ENCODE results near the gene MCU.
"Not testable (repeated sequence)": the region's sequence is repeated elsewhere in the genome, so short reads cannot be mapped to it uniquely, and the experiment has no call there.

The MCU gene

GRCh38 chr10:72852508-72852907, 160.6 kb downstream of the MCU start:
- no peak for DNase-seq

GRCh38 chr10:72855129-72855528, 163.2 kb downstream of the MCU start:
- no peak for DNase-seq

DNA sequence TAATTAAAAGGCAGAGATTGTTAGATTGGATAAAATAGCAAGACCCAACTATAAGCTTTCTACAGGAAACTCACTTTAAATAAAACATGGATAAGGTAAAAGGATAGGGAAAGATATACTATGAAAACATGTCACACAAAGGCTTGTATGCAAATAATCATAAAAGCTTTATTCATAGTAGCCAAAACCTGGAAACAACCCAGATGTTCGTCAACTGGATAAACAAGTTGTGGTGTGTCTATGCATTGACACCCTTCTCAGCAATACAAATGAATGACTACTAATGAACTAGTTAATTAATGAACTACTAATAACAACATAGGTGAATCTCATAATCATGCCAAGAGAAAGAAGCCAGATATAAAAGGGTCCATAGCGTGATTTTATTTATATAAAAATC, 163.8 kb downstream of the MCU start:
- no peak for DNase-seq

DNA sequence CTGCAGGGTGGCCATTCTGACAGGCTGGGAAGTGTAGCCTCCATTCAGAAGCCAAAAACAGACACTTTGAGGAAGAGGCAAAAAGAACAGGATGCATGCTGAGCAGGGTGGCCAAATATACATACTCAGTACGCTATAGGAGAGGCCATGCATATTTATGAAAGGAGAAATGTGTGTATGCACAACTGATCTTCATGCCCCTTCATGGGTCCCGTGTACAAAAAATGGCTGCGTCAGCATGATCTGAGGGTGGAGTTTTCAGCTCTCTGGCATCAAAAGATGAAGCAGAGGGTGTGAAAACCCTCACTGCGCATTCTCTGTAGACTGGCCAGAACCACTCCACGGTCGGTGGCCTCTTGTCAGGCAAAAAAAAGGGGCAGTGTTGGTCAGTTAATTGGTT, 166.1 kb downstream of the MCU start:
- no peak for DNase-seq

GRCh38 chr10:72862957-72863356, 171.0 kb downstream of the MCU start:
- DNase-seq: no peak

DNA sequence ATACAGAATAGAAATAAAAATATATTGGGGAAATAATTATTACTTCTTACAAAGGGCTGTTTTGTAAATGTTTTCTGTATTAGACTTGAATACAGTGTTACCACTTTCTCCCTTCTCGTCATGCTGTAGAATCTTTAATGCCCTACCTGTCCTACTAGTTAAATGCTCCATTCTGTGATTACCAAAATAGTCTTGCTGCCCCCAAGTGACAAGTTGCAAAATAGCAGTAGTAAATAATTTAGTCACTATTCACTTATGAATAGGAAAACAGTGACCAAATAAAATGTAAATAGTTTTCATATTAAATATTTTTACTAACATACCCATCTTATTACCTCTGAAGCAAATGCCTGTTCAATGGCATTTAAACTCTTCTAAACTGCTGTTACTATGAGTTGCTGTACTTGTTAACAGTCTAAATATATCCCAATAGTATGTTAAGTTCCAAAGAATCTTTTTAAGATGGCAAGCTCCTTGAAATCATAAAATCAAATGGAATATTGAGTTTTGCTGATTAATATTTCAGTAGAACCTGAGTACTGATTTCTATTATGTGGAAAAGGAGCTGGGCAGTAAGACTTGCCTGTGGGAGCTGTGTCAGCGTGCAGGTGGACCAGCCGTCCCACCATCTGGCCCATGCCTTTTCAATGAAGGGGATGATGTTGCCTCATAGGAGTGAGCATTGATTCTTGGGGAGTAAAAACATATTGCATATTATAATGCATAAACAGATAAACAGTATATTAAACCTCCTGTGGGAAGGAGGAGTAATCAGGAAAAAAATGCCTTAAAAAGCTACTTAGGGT, 183.5 kb downstream of the MCU start:
- no peak for DNase-seq

GRCh38 chr10:72879245-72879644, 187.3 kb downstream of the MCU start:
- no peak for DNase-seq

DNA sequence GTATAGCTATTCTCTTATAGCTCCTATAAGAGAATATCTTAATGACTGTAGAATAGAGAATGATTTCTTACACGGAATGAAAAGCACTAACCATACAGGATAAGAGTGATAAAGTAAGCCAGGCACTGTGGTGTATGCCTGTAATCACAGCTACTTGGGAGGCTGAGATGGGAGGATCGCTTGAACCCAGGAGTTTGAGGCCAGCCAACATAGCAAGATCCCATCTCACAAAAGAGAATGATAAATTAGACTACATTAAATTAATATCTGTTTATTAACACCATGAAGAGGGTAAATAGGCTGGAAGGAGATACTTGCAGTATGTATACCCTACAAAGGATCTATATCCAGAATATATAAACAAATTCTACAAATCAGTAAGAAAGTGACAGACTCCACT, 189.3 kb downstream of the MCU start:
- no peak for DNase-seq

- DNase-seq: no peak
These were observed 191.9 kb downstream of the MCU start for GRCh38 chr10:72883861-72884260.

GRCh38 chr10:72885953-72886352, 194.0 kb downstream of the MCU start:
- no peak for DNase-seq

DNA sequence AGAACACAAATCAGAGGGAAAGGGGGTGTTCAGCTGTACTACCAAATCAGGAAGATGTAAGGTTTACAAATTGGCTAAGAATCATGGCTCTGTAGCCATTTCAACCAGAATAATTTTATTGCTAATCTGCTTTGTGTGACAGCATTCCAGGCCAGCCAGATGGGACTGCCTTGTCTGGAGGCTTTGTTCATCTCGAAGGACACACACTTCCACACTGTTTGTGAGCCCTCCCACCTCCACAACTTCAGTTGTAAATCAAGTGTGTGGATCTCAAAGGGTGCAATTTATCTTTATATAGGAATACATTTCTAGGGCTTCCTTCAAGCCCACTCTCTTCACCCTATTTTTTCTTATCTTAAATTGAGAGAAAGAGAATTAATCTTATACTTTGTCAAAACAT, 194.7 kb downstream of the MCU start:
- DNase-seq: no peak

GRCh38 chr10:72887043-72887442, 195.1 kb downstream of the MCU start:
- DNase-seq: no peak

GRCh38 chr10:72888151-72888638, 196.3 kb downstream of the MCU start:
- no peak for DNase-seq

DNA sequence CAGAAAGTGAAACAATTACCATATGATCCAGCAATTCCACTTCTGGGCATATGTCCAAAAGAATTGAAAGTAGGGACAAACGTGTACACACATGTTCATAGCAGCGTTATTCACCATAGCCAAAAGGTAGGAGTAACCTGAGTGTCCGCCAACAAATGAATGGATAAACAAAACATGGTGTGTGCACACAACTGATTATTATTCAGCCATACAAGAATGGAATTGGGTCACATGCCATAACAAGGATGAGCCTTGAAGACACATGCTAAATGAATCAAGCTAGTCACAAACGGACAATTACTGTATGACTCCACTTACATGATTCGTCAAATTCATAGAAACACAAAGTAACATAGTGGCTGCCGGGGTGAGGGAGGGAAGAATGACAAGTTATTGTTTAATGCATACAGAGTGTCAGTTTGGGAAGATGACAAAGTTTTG, 197.5 kb downstream of the MCU start:
- DNase-seq: no peak

- no peak for DNase-seq
These were observed 198.1 kb downstream of the MCU start for GRCh38 chr10:72890086-72890485.

- no peak for DNase-seq
These were observed 201.3 kb downstream of the MCU start, which contains the start of gene OIT3 for GRCh38 chr10:72893136-72893798. TSS of gene OIT3 (plus strand) at chr10:72893739. CDS start at chr10:72893799, 60 bp downstream.

GRCh38 chr10:72895236-72895850, 203.4 kb downstream of the MCU start:
- DNase-seq: no peak

GRCh38 chr10:72898616-72899015, 206.7 kb downstream of the MCU start:
- DNase-seq: no peak

DNA sequence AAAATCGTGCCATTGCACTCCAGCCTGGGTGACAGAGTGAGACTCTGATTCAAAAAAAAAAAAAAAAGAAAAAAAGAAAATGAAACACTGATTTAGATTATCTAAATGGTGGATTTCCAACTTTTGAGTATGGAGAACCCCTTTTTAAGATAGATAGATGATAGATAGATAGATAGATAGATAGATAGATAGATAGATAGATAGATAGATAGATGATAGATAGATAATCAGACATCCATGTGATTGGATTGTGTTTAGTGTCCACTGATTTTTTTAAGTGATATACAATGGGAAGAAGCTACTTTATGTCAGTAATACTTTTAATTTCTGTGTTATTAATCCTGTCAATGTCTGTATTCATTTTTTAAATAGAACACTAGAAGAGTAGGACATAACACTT, 207.6 kb downstream of the MCU start:
- DNase-seq: no peak

DNA sequence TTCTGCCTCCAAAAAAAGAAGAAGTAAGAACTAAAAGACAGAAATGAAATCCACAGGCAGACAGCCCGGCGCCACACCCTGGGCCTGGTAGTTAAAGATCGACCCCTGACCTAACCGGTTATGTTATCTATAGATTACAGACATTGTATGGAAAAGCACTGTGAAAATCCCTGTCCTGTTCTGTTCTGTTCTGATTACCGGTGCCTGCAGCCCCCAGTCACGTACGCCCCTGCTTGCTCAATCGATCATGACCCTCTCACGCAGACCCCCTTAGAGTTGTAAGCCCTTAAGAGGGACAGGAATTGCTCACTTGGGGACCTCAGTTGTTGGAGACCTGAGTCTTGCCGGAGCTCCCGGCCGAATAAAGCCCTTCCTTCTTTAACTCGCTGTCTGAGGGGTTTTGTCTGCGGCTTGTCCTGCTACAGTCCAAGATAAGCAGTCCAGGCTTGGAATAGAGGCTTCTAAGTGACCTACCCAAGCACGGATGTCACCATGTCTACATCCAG, 212.1 kb downstream of the MCU start:
- DNase-seq: not testable (repeated sequence)

DNA sequence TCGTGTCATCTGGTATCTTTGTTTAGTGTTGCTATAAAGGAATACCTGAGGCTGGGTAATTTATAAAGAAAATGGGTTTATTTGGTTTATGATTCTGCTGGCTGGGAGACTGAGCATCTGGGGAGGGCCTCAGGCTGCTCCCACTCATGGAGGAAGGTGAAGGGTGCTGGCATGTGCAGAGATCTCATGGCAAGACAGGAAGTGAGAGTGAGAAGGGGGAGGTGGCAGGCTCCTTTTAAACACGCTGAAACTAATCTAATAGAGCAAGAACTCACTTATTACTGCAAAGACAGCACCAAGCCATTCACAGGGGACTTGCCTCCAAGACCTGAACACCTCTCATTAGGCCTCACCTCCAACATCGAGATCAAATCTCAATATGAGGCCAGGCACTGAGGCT, 212.9 kb downstream of the MCU start:
- DNase-seq: no peak

- DNase-seq: no peak
These were observed 214.5 kb downstream of the MCU start for GRCh38 chr10:72906446-72906845.

- no peak for DNase-seq
These were observed 218.8 kb downstream of the MCU start for GRCh38 chr10:72910705-72911104.

GRCh38 chr10:72911758-72912157, 219.8 kb downstream of the MCU start:
- DNase-seq: no peak
